ENCODE data around the gene ITSN1. TPM values are rescaled to one million over a fixed set of nuclear protein-coding genes. Genes with fewer than 3 reads are reported as not detected.

Gene ITSN1
- total and polyA plus RNA-seq, 2 of the 13 experiments (the other 11 are each of a cell fraction or from before 2014, with no cell fraction given) = 26.1 to 33.8 TPM

GRCh38 chr21:33762803-33763581 is 120.7 kb downstream of the ITSN1 start:
- Histone ChIP-seq H3K79me2 (ENCODE audit: insufficient read depth, low read length) (no peaks in the 10 kb centered on the region), H2AFZ (ENCODE audit: low read length) (no peak overlapping the region), H3K9ac (ENCODE audit: insufficient read depth, low read depth, low read length) (no peak overlapping the region), H4K20me1 (ENCODE audit: insufficient read depth, low read length) (no peaks in the 10 kb centered on the region), H3K27ac (ENCODE audit: extremely low read length, insufficient read depth, low read length) (no peak overlapping the region), H3K4me2 (ENCODE audit: low read depth, low read length) (no peak overlapping the region), H3K9me3 (ENCODE audit: low read length) (no peaks in the 10 kb centered on the region), H3K4me3 (replicated peaks in 1 of 3; ENCODE audit: insufficient read depth in 1 of 3, low read depth in 2 of 3, low read length in 3 of 3) (no peak overlapping the region), H3K27me3 (ENCODE audit: control insufficient read depth in 1 of 2, insufficient read depth in 2 of 2, low read length in 2 of 2) (no peaks in the 10 kb centered on the region), H3K36me3 (replicated peaks in 1 of 2; ENCODE audit: control insufficient read depth in 1 of 2, insufficient read depth in 2 of 2, low read length in 2 of 2) (peaks cover 1 to 18% of the 10 kb centered on the region in 2 experiments; a peak in 4 of 5 replicates), H3K4me1 (ENCODE audit: insufficient read depth, low read length) (peaks cover 13% of the 10 kb centered on the region)
- DNase-seq (ENCODE audit: low spot score) (no peak), FAIRE-seq (no peak), ATAC-seq (no peak)
- CTCF ChIA-PET (ENCODE audit: low intra/inter-chr PET ratio, low total read pairs) = no interaction called here
- POLR2A ChIA-PET = no interaction called here
- TF ChIP-seq ZNF468 (CRISPR knock-in tag; IDR thresholded peaks at IDR 0.05) (no peak), ARNT (IDR thresholded peaks at IDR 0.05) (no peak), ZNF326 (CRISPR knock-in tag; IDR thresholded peaks at IDR 0.05; ENCODE audit: borderline replicate concordance) (no peak), ZNF431 (CRISPR knock-in tag; IDR thresholded peaks at IDR 0.05; ENCODE audit: borderline replicate concordance, low read depth) (no peak), ZMAT3 (CRISPR knock-in tag; conservative IDR thresholded peaks at IDR 0.05) (no peak), PPARG (CRISPR knock-in tag; conservative IDR thresholded peaks at IDR 0.05) (no peak), FIP1L1 (IDR thresholded peaks at IDR 0.05; ENCODE audit: borderline replicate concordance, insufficient read depth, low read depth, low read length) (no peak), CCDC6 (CRISPR knock-in tag; IDR thresholded peaks at IDR 0.05) (no peak), TCF7 (IDR thresholded peaks at IDR 0.05; ENCODE audit: low read depth) (no peak), MAZ (IDR thresholded peaks at IDR 0.05; ENCODE audit: borderline replicate concordance, low read depth, low read length) (no peak), MAZ (CRISPR knock-in tag; IDR thresholded peaks at IDR 0.05; ENCODE audit: low read depth) (no peak)
- intact Hi-C loops (cut with micrococcal nuclease; ENCODE audit: unreplicated experiment) = loop anchor here (10.0 kb wide), 1 partner anchor 118 kb away; the partner anchor contains the start of genes CRYZL1 and ITSN1
- WGBS (ENCODE audit: low lambda C conversion rate) = 97% methylated on average over 9 of the region's 9 CpGs
- in situ Hi-C loops (cut with HindIII; ENCODE audit: extremely low pct_ligation_motif_present, low pct_unique_long_range_greater_than_20kb) = no loop called here
- BruUV-seq (replicated peaks) = no TSS peak
